Fibroblast of lung (primary cell): ENCODE measurements around the gene CRAMP1. TPM values are rescaled to one million over a fixed set of nuclear protein-coding genes. Genes with fewer than 3 reads are reported as not detected.

Experiments used
- DNase-seq, 2 donors: peaks; one replicate each; pipeline versions ENCODE4 v3.0.0 to v3.0.0-alpha.2; 2010; ENCODE audit warnings: low read depth in 2 of 2
- H2AFZ ChIP-seq: 2 replicates; pipeline ENCODE4 v1.5.1; 2012; ENCODE audit warnings: low read length, control low read depth, inconsistent platforms
- H3K27ac ChIP-seq: 2 replicates; pipeline ENCODE4 v1.5.1; 2011; ENCODE audit warnings: low read length, control low read depth; ENCODE audit not compliant: insufficient read depth
- H3K27me3 ChIP-seq: 2 replicates; pipeline ENCODE4 v1.5.1; 2011; ENCODE audit warnings: mild to moderate bottlenecking, low read length; ENCODE audit not compliant: control insufficient read depth, insufficient read depth
- H3K36me3 ChIP-seq: 2 replicates; pipeline ENCODE4 v1.5.1; 2011; ENCODE audit warnings: low read length; ENCODE audit not compliant: control insufficient read depth, insufficient read depth
- H3K4me1 ChIP-seq: 2 replicates; pipeline ENCODE4 v1.5.1; 2011; ENCODE audit warnings: low read length; ENCODE audit not compliant: control insufficient read depth, insufficient read depth; ENCODE audit errors: extremely low read depth
- H3K4me2 ChIP-seq: 2 replicates; pipeline ENCODE4 v1.5.1; 2011; ENCODE audit warnings: low read length, control low read depth; ENCODE audit not compliant: insufficient read depth; ENCODE audit errors: extremely low read depth
- H3K4me3 ChIP-seq, 4 experiments: fragments of 200-600 bp in 1 of 4; sonication (generic) in 1 of 4; replicated peaks in 1 of 4; 2 replicates each; pipeline ENCODE4 v1.5.1; 2011 to 2016; ENCODE audit warnings: low read length in 4 of 4, low read depth in 3 of 4, mild to moderate bottlenecking in 3 of 4, control low read depth in 2 of 4, inconsistent platforms in 1 of 4, mixed read lengths in 1 of 4; ENCODE audit not compliant: insufficient read depth in 1 of 4; ENCODE audit errors: control extremely low read depth in 1 of 4
- H3K79me2 ChIP-seq: 2 replicates; pipeline ENCODE4 v1.5.1; 2012; ENCODE audit warnings: mild to moderate bottlenecking, low read length, inconsistent platforms; ENCODE audit not compliant: control insufficient read depth, insufficient read depth
- H3K9ac ChIP-seq: 2 replicates; pipeline ENCODE4 v1.5.1; 2011; ENCODE audit warnings: mild to moderate bottlenecking, low read length, control low read depth; ENCODE audit not compliant: insufficient read depth
- H3K9me3 ChIP-seq: 2 replicates; pipeline ENCODE4 v1.5.1; 2012; ENCODE audit warnings: low read depth, low read length; ENCODE audit not compliant: control insufficient read depth, insufficient read depth
- H4K20me1 ChIP-seq: 2 replicates; pipeline ENCODE4 v1.5.1; 2011; ENCODE audit warnings: low read length; ENCODE audit not compliant: control insufficient read depth, insufficient read depth; ENCODE audit errors: extremely low read depth
- CTCF ChIP-seq, 2 donors: IDR thresholded peaks in 1 of 2; conservative IDR thresholded peaks in 1 of 2; 1 replicate in 1 of 2; 2 replicates in 1 of 2; pipeline ENCODE4 v1.5.1; 2011 to 2012; ENCODE audit warnings: low read length in 2 of 2, control low read depth in 1 of 2, inconsistent platforms in 1 of 2, low read depth in 1 of 2, mild to moderate bottlenecking in 1 of 2
- EZH2 ChIP-seq: IDR thresholded peaks from 2 replicates; pipeline ENCODE4 v1.5.1; 2012; ENCODE audit warnings: low read length, control low read depth, mild to moderate bottlenecking; ENCODE audit errors: missing control alignments
- polyA plus RNA-seq, 2 donors: library from polyadenylated mRNA; depleted of rRNA in 1 of 2; stranded (reverse) in 1 of 2; unstranded in 1 of 2; fragments of >200 nt; gene quantifications; 2 replicates each; pipeline ENCODE4 v1.2.1, GENCODE V29; 2011 to 2012; ENCODE audit warnings: missing spikeins in 1 of 2
- total RNA-seq: library from RNA; depleted of rRNA; stranded (reverse); fragments of >200 nt; gene quantifications from 2 replicates; pipeline ENCODE4 v1.2.1, GENCODE V29; 2014

Gene CRAMP1
- total and polyA plus RNA-seq, 2 donors (not counting 1 experiment from before 2014, with no cell fraction given): 6.2 to 7.8 TPM

- Histone ChIP-seq H3K4me2 (no peak overlapping the region), H3K9ac (no peak overlapping the region), H3K27ac (no peak overlapping the region), H3K27me3 (no peaks in the 10 kb centered on the region), H3K79me2 (peaks cover 67% of the 10 kb centered on the region), H3K4me1 (peaks cover 2% of the 10 kb centered on the region), H4K20me1 (no peaks in the 10 kb centered on the region), H2AFZ (no peak overlapping the region), H3K4me3 (no peak overlapping the region), H3K36me3 (peaks cover 7% of the 10 kb centered on the region), H3K9me3 (no peaks in the 10 kb centered on the region)
- no peak for DNase-seq
- TF ChIP-seq EZH2 (no peak), CTCF (conservative IDR thresholded peaks at IDR 0.05 in 1 of 2, IDR thresholded peaks at IDR 0.05 in 1 of 2; ENCODE audit: low read depth in 1 of 2, low read length in 2 of 2) (no peak)
These were observed 7.8 kb downstream of the CRAMP1 start for GRCh38 chr16:1619976-1620375.

DNA sequence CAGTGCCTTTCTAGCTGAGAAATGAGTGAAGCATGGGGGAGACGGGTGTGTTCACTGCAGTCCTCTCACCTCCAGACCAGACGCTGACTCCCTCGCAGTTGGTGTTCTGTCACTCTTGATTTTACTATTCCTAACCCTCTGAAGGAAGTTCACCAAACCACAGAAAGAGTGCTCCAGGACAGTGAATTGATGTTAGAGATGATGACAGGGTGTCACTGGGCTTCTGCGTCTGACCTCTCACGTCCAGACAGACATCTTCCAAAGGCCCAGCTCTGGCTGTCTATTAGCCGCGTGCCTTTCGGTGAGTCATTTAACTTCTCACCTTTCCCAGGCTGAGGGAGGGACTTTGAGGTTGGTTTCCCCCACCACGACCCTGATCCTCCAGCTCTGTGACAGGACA, 8.2 kb downstream of the CRAMP1 start:
- Histone ChIP-seq H3K4me1 (peaks cover 2% of the 10 kb centered on the region), H3K27ac (no peak overlapping the region), H3K9ac (no peak overlapping the region), H3K9me3 (no peaks in the 10 kb centered on the region), H3K4me2 (no peak overlapping the region), H3K36me3 (peaks cover 7% of the 10 kb centered on the region), H3K27me3 (no peaks in the 10 kb centered on the region), H3K4me3 (no peak overlapping the region), H3K79me2 (peaks cover 66% of the 10 kb centered on the region), H2AFZ (no peak overlapping the region), H4K20me1 (no peaks in the 10 kb centered on the region)
- TF ChIP-seq EZH2 (no peak), CTCF (conservative IDR thresholded peaks at IDR 0.05 in 1 of 2, IDR thresholded peaks at IDR 0.05 in 1 of 2; ENCODE audit: low read depth in 1 of 2, low read length in 2 of 2) (no peak)
- no peak for DNase-seq

GRCh38 chr16:1621851-1622250, 9.7 kb downstream of the CRAMP1 start:
- no peak for DNase-seq
- Histone ChIP-seq H3K27ac (no peak overlapping the region), H3K4me1 (no peaks in the 10 kb centered on the region), H3K4me2 (no peak overlapping the region), H4K20me1 (no peaks in the 10 kb centered on the region), H2AFZ (no peak overlapping the region), H3K4me3 (no peak overlapping the region), H3K36me3 (peaks cover 13% of the 10 kb centered on the region), H3K79me2 (peaks cover 62% of the 10 kb centered on the region), H3K27me3 (no peaks in the 10 kb centered on the region), H3K9ac (no peak overlapping the region), H3K9me3 (no peaks in the 10 kb centered on the region)
- TF ChIP-seq CTCF (conservative IDR thresholded peaks at IDR 0.05 in 1 of 2, IDR thresholded peaks at IDR 0.05 in 1 of 2; ENCODE audit: low read depth in 1 of 2, low read length in 2 of 2): no peak
- TF ChIP-seq EZH2: no peak
